Stimulated activated CD8-positive, alpha-beta memory T cell treated with anti-CD3 and anti-CD28 coated beads, Interleukin-7, amount 100 ng/mL, for 4 hours (primary cell): ENCODE measurements around the gene ABCA2.

Source experiments
- DNase-seq, 2 donors: peaks; one replicate each; pipeline ENCODE4 v3.0.0-alpha.2; 2020; ENCODE audit warnings: low read depth in 2 of 2

ABCA2 gene

GRCh38 chr9:137030538-137031527, 2.8 kb upstream of the ABCA2 start:
- no peak for DNase-seq

GRCh38 chr9:137030006-137030405, 2.0 kb upstream of the ABCA2 start:
- DNase-seq, result no peak

GRCh38 chr9:137029058-137029936, 1.3 kb upstream of the ABCA2 start:
- peak in 1 of 2 donors; percentile 50 for DNase-seq

GRCh38 chr9:137028263-137029057, 423 bp upstream of the ABCA2 start:
- peak in 1 of 2 donors; percentile 67 for DNase-seq

GRCh38 chr9:137026828-137027227, 1.2 kb downstream of the ABCA2 start:
- DNase-seq, result no peak

GRCh38 chr9:137026384-137026783, 1.7 kb downstream of the ABCA2 start:
- no peak for DNase-seq

- no peak for DNase-seq
Observed at GRCh38 chr9:137025517-137025966, 2.5 kb downstream of the ABCA2 start.

GRCh38 chr9:137023583-137023991, 4.5 kb downstream of the ABCA2 start:
- no peak for DNase-seq

GRCh38 chr9:137023157-137023556, 4.9 kb downstream of the ABCA2 start:
- no peak for DNase-seq

- no peak for DNase-seq
Observed at GRCh38 chr9:137022662-137023008, 5.4 kb downstream of the ABCA2 start.

- DNase-seq, result peak; percentile 59 to 64
Observed at GRCh38 chr9:137021979-137022661, 5.9 kb downstream of the ABCA2 start.

- no peak for DNase-seq
Observed at GRCh38 chr9:137021568-137021978, 6.5 kb downstream of the ABCA2 start.

GRCh38 chr9:137020771-137021567, 7.1 kb downstream of the ABCA2 start:
- no peak for DNase-seq

- no peak for DNase-seq
Observed at GRCh38 chr9:137019891-137020683, 8.0 kb downstream of the ABCA2 start.

- DNase-seq, result no peak
Observed at GRCh38 chr9:137018761-137019559, 9.1 kb downstream of the ABCA2 start.

- no peak for DNase-seq
Observed at GRCh38 chr9:137017791-137018497, 10.1 kb downstream of the ABCA2 start.

- DNase-seq, result no peak
Observed at GRCh38 chr9:137017071-137017470, 11.0 kb downstream of the ABCA2 start.

- DNase-seq, result no peak
Observed at GRCh38 chr9:137016436-137016835, 11.6 kb downstream of the ABCA2 start.
